HepG2 (cell line): ENCODE measurements around the gene PLEKHH1. TPM values are rescaled to one million over a fixed set of nuclear protein-coding genes. Genes with fewer than 3 reads are reported as not detected.

ENCODE experiments used
- ATAC-seq: fragments of 200-7000 bp; cut with Tn5 transposase; 3 replicates; pipeline ENCODE4 v1.9.1; 2020; ENCODE audit warnings: mild to moderate bottlenecking, moderate library complexity
- BruUV-seq: library from RNA; stranded (reverse); fragments of 400-500 nt; replicated peaks from 2 replicates; lab custom pipeline; 2021; lab: Mats Ljungman, UMichigan
- CTCF ChIA-PET: fragments of 300-600 bp; formaldehyde crosslinking; extraction: SDS; loops from one replicate; lab custom pipeline; 2021; ENCODE audit warnings: low total read pairs, inconsistent platforms, low intra/inter-chr PET ratio; lab: Yijun Ruan, JAX
- POLR2A ChIA-PET: fragments of 350-600 bp; sonication (Branson Sonifier 250); formaldehyde crosslinking; loops from one replicate; lab custom pipeline; 2020; ENCODE audit warnings: antibody characterized with exemption, inconsistent platforms; lab: Yijun Ruan, JAX
- DNase-seq: peaks from one replicate; pipeline ENCODE4 v3.0.0-alpha.2; 2015; ENCODE audit warnings: low spot score
- FAIRE-seq: peaks from 3 replicates; lab custom pipeline; 2011; peaks lifted over from hg19 to GRCh38; lab: Jason Lieb, UNC
- H2AFZ ChIP-seq: one replicate; pipeline ENCODE4 v1.6.1; 2011; ENCODE audit warnings: low read length, inconsistent platforms
- H3K27ac ChIP-seq: fragments of 300-600 bp; 3 replicates; pipeline ENCODE4 v1.8.0; 2011; ENCODE audit warnings: mixed run types, mild to moderate bottlenecking, mixed read lengths, low read length, inconsistent platforms; ENCODE audit not compliant: insufficient read depth; ENCODE audit errors: extremely low read length
- H3K27me3 ChIP-seq, 2 experiments: fragments of 200-600 bp in 1 of 2; 2 replicates in 1 of 2; 3 replicates in 1 of 2; pipeline versions ENCODE4 v1.6.0 to v1.8.0; 2011; ENCODE audit warnings: low read length in 2 of 2, mild to moderate bottlenecking in 2 of 2, moderate library complexity in 2 of 2, inconsistent platforms in 1 of 2; ENCODE audit not compliant: insufficient read depth in 2 of 2, control insufficient read depth in 1 of 2
- H3K36me3 ChIP-seq, 2 experiments: fragments of 200-600 bp in 1 of 2; replicated peaks in 1 of 2; 2 replicates in 1 of 2; 3 replicates in 1 of 2; pipeline versions ENCODE4 v1.5.1 to v1.8.0; 2011; ENCODE audit warnings: low read length in 2 of 2, inconsistent platforms in 1 of 2; ENCODE audit not compliant: insufficient read depth in 2 of 2, control insufficient read depth in 1 of 2
- H3K4me1 ChIP-seq: 2 replicates; pipeline ENCODE4 v1.5.1; 2012; ENCODE audit warnings: low read length, inconsistent platforms; ENCODE audit not compliant: insufficient read depth
- H3K4me2 ChIP-seq: 2 replicates; pipeline ENCODE4 v1.6.0; 2011; ENCODE audit warnings: low read depth, low read length, inconsistent platforms
- H3K4me3 ChIP-seq, 3 experiments: fragments of 200-600 bp in 1 of 3; sonication (generic), shearing (Covaris generic) in 1 of 3; replicated peaks in 1 of 3; 2 replicates each; pipeline ENCODE4 v1.5.1; 2011 to 2016; ENCODE audit warnings: low read length in 3 of 3, inconsistent platforms in 2 of 3, low read depth in 2 of 3, mild to moderate bottlenecking in 2 of 3, control low read depth in 1 of 3, mixed read lengths in 1 of 3; ENCODE audit not compliant: insufficient read depth in 1 of 3
- H3K79me2 ChIP-seq: one replicate; pipeline ENCODE4 v1.6.1; 2011; ENCODE audit warnings: low read length, inconsistent platforms; ENCODE audit not compliant: insufficient read depth
- H3K9ac ChIP-seq: 2 replicates; pipeline ENCODE4 v1.6.0; 2011; ENCODE audit warnings: mild to moderate bottlenecking, low read depth, low read length, inconsistent platforms; ENCODE audit not compliant: insufficient read depth
- H3K9me3 ChIP-seq: 2 replicates; pipeline ENCODE4 v1.5.1; 2012; ENCODE audit warnings: mild to moderate bottlenecking, low read length
- H4K20me1 ChIP-seq: 2 replicates; pipeline ENCODE4 v1.6.0; 2011; ENCODE audit warnings: inconsistent platforms, mild to moderate bottlenecking, low read length, moderate library complexity; ENCODE audit not compliant: insufficient read depth
- ATM ChIP-seq: fragments of 450-650 bp; IDR thresholded peaks from 2 replicates; pipeline ENCODE4 v1.7.1; 2017; ENCODE audit warnings: mild to moderate bottlenecking, borderline replicate concordance
- GATA4 ChIP-seq: sonication (generic); IDR thresholded peaks from 2 replicates; pipeline ENCODE4 v1.6.1; 2016; ENCODE audit warnings: antibody characterized with exemption, low read depth, borderline replicate concordance
- HNRNPUL1 ChIP-seq: fragments of 200-400 bp; formaldehyde crosslinking; IDR thresholded peaks from 2 replicates; pipeline ENCODE4 v1.6.1; 2017; ENCODE audit warnings: low read depth, mild to moderate bottlenecking, low read length, moderate library complexity
- MED8 ChIP-seq: sonication (generic); formaldehyde crosslinking; IDR thresholded peaks from 2 replicates; pipeline ENCODE4 v1.8.1; 2023; ENCODE audit warnings: mild to moderate bottlenecking, missing genetic modification reagents; ENCODE audit not compliant: insufficient replicate concordance
- MEF2D ChIP-seq: sonication (generic); formaldehyde crosslinking; IDR thresholded peaks from 2 replicates; pipeline ENCODE4 v1.5.1; 2020; ENCODE audit warnings: mild to moderate bottlenecking, missing genetic modification reagents
- MEIS2 ChIP-seq: sonication (generic); formaldehyde crosslinking; IDR thresholded peaks from 2 replicates; pipeline ENCODE4 v1.9.0; 2021; ENCODE audit warnings: mild to moderate bottlenecking, missing genetic modification reagents
- NCOA2 ChIP-seq: sonication (generic); formaldehyde crosslinking; IDR thresholded peaks from 2 replicates; pipeline ENCODE4 v1.8.0; 2022; ENCODE audit warnings: inconsistent platforms
- NCOA5 ChIP-seq: sonication (generic); formaldehyde crosslinking; IDR thresholded peaks from 2 replicates; pipeline ENCODE4 v1.4.0; 2020; ENCODE audit warnings: missing genetic modification reagents
- POLR2AphosphoS5 ChIP-seq: IDR thresholded peaks from 2 replicates; pipeline ENCODE4 v1.6.1; 2012; ENCODE audit warnings: low read depth, low read length
- SRF ChIP-seq: IDR thresholded peaks from 2 replicates; pipeline ENCODE4 v1.6.1; 2011; ENCODE audit warnings: mild to moderate bottlenecking, low read depth, low read length, moderate library complexity
- SUZ12 ChIP-seq: fragments of 150-350 bp; IDR thresholded peaks from 2 replicates; pipeline ENCODE4 v1.6.1; 2014; ENCODE audit warnings: low read depth, low read length
- WIZ ChIP-seq: sonication (generic); formaldehyde crosslinking; IDR thresholded peaks from 2 replicates; pipeline ENCODE4 v1.5.1; 2020; ENCODE audit warnings: mild to moderate bottlenecking, missing genetic modification reagents
- ZNF34 ChIP-seq: sonication (generic); formaldehyde crosslinking; IDR thresholded peaks from 2 replicates; pipeline ENCODE4 v1.4.0; 2020; ENCODE audit warnings: mild to moderate bottlenecking, missing genetic modification reagents, borderline replicate concordance
- ZNF570 ChIP-seq: sonication (generic); formaldehyde crosslinking; IDR thresholded peaks from 2 replicates; pipeline ENCODE4 v1.4.0; 2020; ENCODE audit warnings: mild to moderate bottlenecking, missing genetic modification reagents, borderline replicate concordance
- ZNF674 ChIP-seq: sonication (generic); formaldehyde crosslinking; IDR thresholded peaks from 2 replicates; pipeline ENCODE4 v1.5.0; 2020; ENCODE audit warnings: low read depth, mild to moderate bottlenecking, missing genetic modification reagents
- ZSCAN21 ChIP-seq: sonication (generic); formaldehyde crosslinking; IDR thresholded peaks from 2 replicates; pipeline ENCODE4 v1.8.0; 2022; ENCODE audit warnings: mild to moderate bottlenecking, missing genetic modification reagents, moderate library complexity, borderline replicate concordance
- WGBS: methylation state at CpG from one replicate; pipeline ENCODE4 v1.1.6; 2017; ENCODE audit warnings: low lambda C conversion rate; 5-methylcytosine and 5-hydroxymethylcytosine counted together
- in situ Hi-C: cut with HindIII; loops from 2 replicates; pipeline ENCODE4 v1.10.0; 2017; ENCODE audit warnings: low pct_unique_long_range_greater_than_20kb; ENCODE audit not compliant: extremely low pct_ligation_motif_present
- intact Hi-C: fragments of 100-400 bp; cut with micrococcal nuclease; formaldehyde crosslinking; loops from one replicate; pipeline ENCODE4 v1.10.0; 2022; ENCODE audit not compliant: unreplicated experiment
- polyA plus RNA-seq, 8 experiments: library from polyadenylated mRNA; depleted of rRNA in 3 of 8; stranded (reverse) in 7 of 8; unstranded in 1 of 8; fragments of >200 nt; fragmentation: Illumina TruSeq in 4 of 8; extraction: Trizol in 4 of 8; gene quantifications; 2 replicates each; pipeline versions ENCODE4 v1.2.1 to v1.2.3, GENCODE V29; 2011 to 2016; ENCODE audit warnings: low read depth in 4 of 8, missing spikeins in 1 of 8, mixed read lengths in 1 of 8; ENCODE audit not compliant: insufficient read depth in 1 of 8
- total RNA-seq, 5 experiments: library from RNA; depleted of rRNA; stranded (reverse); fragments of >200 nt; fragmentation: Illumina TruSeq; extraction: Trizol; gene quantifications; 2 replicates each; pipeline ENCODE4 v1.2.3, GENCODE V29; 2016; ENCODE audit warnings: low read depth in 1 of 5
- TF ChIP-seq, protein P1 (sequence below): sonication (generic); formaldehyde crosslinking; IDR thresholded peaks from 2 replicates; pipeline ENCODE4 v1.8.0; 2022; ENCODE audit warnings: missing genetic modification reagents, mild to moderate bottlenecking, borderline replicate concordance
- TF ChIP-seq, protein P2 (sequence below): sonication (generic); formaldehyde crosslinking; IDR thresholded peaks from 2 replicates; pipeline ENCODE4 v1.4.0; 2020; ENCODE audit warnings: missing genetic modification reagents, borderline replicate concordance
- TF ChIP-seq, protein P3 (sequence below): sonication (generic); formaldehyde crosslinking; IDR thresholded peaks from 2 replicates; pipeline ENCODE4 v1.4.0; 2020; ENCODE audit warnings: mild to moderate bottlenecking, missing genetic modification reagents

The PLEKHH1 gene
- total and polyA plus RNA-seq, 2 of the 13 experiments (the other 11 are each of a cell fraction or from before 2014, with no cell fraction given) = 8.6 to 15.8 TPM

GRCh38 chr14:67522270-67522669 lies 10.8 kb upstream of the PLEKHH1 start:
- Histone ChIP-seq H3K4me1 (peaks cover 25% of the 10 kb centered on the region), H3K4me3 (no peak overlapping the region), H3K36me3 (no peaks in the 10 kb centered on the region), H3K9ac (no peak overlapping the region), H3K79me2 (no peaks in the 10 kb centered on the region), H3K27ac (no peak overlapping the region), H3K27me3 (peaks cover 1 to 24% of the 10 kb centered on the region in 2 experiments; a peak in 3 of 5 replicates), H3K4me2 (no peak overlapping the region), H4K20me1 (no peaks in the 10 kb centered on the region), H2AFZ (no peak overlapping the region), H3K9me3 (no peaks in the 10 kb centered on the region)
- FAIRE-seq (no peak), DNase-seq (no peak), ATAC-seq (no peak)
- ChIA-PET POLR2A (no interaction called here), CTCF (no interaction called here)
- WGBS = 0% methylated on average over 2 of the region's 2 CpGs
- no TSS peak for BruUV-seq
- intact Hi-C loops (loop anchor here (10.0 kb wide), 2 partner anchors 143 to 183 kb away; partner anchors contain the start of gene RDH12), in situ Hi-C loops (no loop called here)
- TF ChIP-seq, protein P1, sequence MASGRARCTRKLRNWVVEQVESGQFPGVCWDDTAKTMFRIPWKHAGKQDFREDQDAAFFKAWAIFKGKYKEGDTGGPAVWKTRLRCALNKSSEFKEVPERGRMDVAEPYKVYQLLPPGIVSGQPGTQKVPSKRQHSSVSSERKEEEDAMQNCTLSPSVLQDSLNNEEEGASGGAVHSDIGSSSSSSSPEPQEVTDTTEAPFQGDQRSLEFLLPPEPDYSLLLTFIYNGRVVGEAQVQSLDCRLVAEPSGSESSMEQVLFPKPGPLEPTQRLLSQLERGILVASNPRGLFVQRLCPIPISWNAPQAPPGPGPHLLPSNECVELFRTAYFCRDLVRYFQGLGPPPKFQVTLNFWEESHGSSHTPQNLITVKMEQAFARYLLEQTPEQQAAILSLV = no peak
- TF ChIP-seq ZSCAN21 = no peak
- TF ChIP-seq, protein P2, sequence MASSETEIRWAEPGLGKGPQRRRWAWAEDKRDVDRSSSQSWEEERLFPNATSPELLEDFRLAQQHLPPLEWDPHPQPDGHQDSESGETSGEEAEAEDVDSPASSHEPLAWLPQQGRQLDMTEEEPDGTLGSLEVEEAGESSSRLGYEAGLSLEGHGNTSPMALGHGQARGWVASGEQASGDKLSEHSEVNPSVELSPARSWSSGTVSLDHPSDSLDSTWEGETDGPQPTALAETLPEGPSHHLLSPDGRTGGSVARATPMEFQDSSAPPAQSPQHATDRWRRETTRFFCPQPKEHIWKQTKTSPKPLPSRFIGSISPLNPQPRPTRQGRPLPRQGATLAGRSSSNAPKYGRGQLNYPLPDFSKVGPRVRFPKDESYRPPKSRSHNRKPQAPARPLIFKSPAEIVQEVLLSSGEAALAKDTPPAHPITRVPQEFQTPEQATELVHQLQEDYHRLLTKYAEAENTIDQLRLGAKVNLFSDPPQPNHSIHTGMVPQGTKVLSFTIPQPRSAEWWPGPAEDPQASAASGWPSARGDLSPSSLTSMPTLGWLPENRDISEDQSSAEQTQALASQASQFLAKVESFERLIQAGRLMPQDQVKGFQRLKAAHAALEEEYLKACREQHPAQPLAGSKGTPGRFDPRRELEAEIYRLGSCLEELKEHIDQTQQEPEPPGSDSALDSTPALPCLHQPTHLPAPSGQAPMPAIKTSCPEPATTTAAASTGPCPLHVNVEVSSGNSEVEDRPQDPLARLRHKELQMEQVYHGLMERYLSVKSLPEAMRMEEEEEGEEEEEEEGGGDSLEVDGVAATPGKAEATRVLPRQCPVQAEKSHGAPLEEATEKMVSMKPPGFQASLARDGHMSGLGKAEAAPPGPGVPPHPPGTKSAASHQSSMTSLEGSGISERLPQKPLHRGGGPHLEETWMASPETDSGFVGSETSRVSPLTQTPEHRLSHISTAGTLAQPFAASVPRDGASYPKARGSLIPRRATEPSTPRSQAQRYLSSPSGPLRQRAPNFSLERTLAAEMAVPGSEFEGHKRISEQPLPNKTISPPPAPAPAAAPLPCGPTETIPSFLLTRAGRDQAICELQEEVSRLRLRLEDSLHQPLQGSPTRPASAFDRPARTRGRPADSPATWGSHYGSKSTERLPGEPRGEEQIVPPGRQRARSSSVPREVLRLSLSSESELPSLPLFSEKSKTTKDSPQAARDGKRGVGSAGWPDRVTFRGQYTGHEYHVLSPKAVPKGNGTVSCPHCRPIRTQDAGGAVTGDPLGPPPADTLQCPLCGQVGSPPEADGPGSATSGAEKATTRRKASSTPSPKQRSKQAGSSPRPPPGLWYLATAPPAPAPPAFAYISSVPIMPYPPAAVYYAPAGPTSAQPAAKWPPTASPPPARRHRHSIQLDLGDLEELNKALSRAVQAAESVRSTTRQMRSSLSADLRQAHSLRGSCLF = no peak
- TF ChIP-seq SUZ12 = no peak
- no peak for TF ChIP-seq ZNF674 (CRISPR knock-in tag)
- TF ChIP-seq, protein P3, sequence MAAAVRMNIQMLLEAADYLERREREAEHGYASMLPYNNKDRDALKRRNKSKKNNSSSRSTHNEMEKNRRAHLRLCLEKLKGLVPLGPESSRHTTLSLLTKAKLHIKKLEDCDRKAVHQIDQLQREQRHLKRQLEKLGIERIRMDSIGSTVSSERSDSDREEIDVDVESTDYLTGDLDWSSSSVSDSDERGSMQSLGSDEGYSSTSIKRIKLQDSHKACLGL (CRISPR knock-in tag) = no peak
- no peak for TF ChIP-seq POLR2AphosphoS5
- TF ChIP-seq MEIS2 = no peak
- TF ChIP-seq NCOA5 (CRISPR knock-in tag) = no peak
- no peak for TF ChIP-seq WIZ (CRISPR knock-in tag)
- no peak for TF ChIP-seq MEF2D (CRISPR knock-in tag)
- TF ChIP-seq ZNF34 (CRISPR knock-in tag) = no peak
- no peak for TF ChIP-seq MED8 (CRISPR knock-in tag)
- TF ChIP-seq ZNF570 (CRISPR knock-in tag) = no peak
- TF ChIP-seq GATA4 = no peak
- no peak for TF ChIP-seq HNRNPUL1
- no peak for TF ChIP-seq ATM
- no peak for TF ChIP-seq SRF
- no peak for TF ChIP-seq NCOA2 (CRISPR knock-in tag)
